ENCODE results near the gene TMEM18.
"Not testable (repeated sequence)": the region's sequence is repeated elsewhere in the genome, so short reads cannot be mapped to it uniquely, and the experiment has no call there.

The TMEM18 gene

GRCh38 chr2:692767-693166 lies 15.6 kb upstream of the TMEM18 start:
- DNase-seq: no peak

GRCh38 chr2:691821-692761 lies 14.9 kb upstream of the TMEM18 start:
- DNase-seq: no peak

- DNase-seq: no peak
Measured at GRCh38 chr2:690799-691198, 13.6 kb upstream of the TMEM18 start.

GRCh38 chr2:689877-690510 lies 12.8 kb upstream of the TMEM18 start:
- DNase-seq: no peak

GRCh38 chr2:689237-689636 lies 12.0 kb upstream of the TMEM18 start:
- no peak for DNase-seq

GRCh38 chr2:688504-689076 lies 11.4 kb upstream of the TMEM18 start:
- no peak for DNase-seq

GRCh38 chr2:685421-685820 lies 8.2 kb upstream of the TMEM18 start:
- DNase-seq: no peak

GRCh38 chr2:684913-685312 lies 7.7 kb upstream of the TMEM18 start:
- DNase-seq: not testable (repeated sequence)

- DNase-seq: no peak
Measured at GRCh38 chr2:682226-682625, 5.0 kb upstream of the TMEM18 start.

GRCh38 chr2:681312-681711 lies 4.1 kb upstream of the TMEM18 start:
- no peak for DNase-seq

- DNase-seq: no peak
Measured at GRCh38 chr2:680496-680895, 3.3 kb upstream of the TMEM18 start.

GRCh38 chr2:678964-679363 lies 1.8 kb upstream of the TMEM18 start:
- DNase-seq: no peak

GRCh38 chr2:677959-678550 lies 849 bp upstream of the TMEM18 start:
- DNase-seq: no peak

- peak; percentile 94 to 95 for DNase-seq
Measured at GRCh38 chr2:676647-677055, 555 bp downstream of the TMEM18 start.

GRCh38 chr2:675982-676646 lies 1.1 kb downstream of the TMEM18 start:
- DNase-seq: peak in 1 of 2 experiments; percentile 16

GRCh38 chr2:675460-675859 lies 1.7 kb downstream of the TMEM18 start:
- no peak for DNase-seq

- DNase-seq: no peak
Measured at GRCh38 chr2:675051-675450, 2.2 kb downstream of the TMEM18 start.

GRCh38 chr2:674321-674985 lies 2.8 kb downstream of the TMEM18 start:
- DNase-seq: no peak

GRCh38 chr2:673615-674320 lies 3.4 kb downstream of the TMEM18 start:
- DNase-seq: no peak

GRCh38 chr2:673016-673415 lies 4.2 kb downstream of the TMEM18 start:
- no peak for DNase-seq

GRCh38 chr2:672606-672905 lies 4.7 kb downstream of the TMEM18 start:
- DNase-seq: no peak
